ENCODE results near the gene AKT2. TPM values are rescaled to one million over a fixed set of nuclear protein-coding genes. Genes with fewer than 3 reads are reported as not detected.

Gene AKT2
- total RNA-seq, 1 experiment from 2014 or later, result 80.6 TPM

GRCh38 chr19:40302224-40303011, 17.3 kb upstream of the AKT2 start:
- TF ChIP-seq EZH2 (IDR thresholded peaks at IDR 0.05; ENCODE audit: low read length, unreplicated experiment) (no peak), EZH2phosphoT487 (IDR thresholded peaks at IDR 0.05; ENCODE audit: borderline replicate concordance, low read length) (no peak), CTCF (conservative IDR thresholded peaks at IDR 0.05; ENCODE audit: low read depth, low read length) (no peak)
- no peak overlapping the region for H3K27ac ChIP-seq (ENCODE audit: low read length)
- H2AFZ ChIP-seq (ENCODE audit: low read length), result no peak overlapping the region
- no peaks in the 10 kb centered on the region for H3K79me2 ChIP-seq (ENCODE audit: low read length)
- no peak overlapping the region for H3K4me2 ChIP-seq (ENCODE audit: low read length)
- H3K9me2 ChIP-seq (replicated peaks; ENCODE audit: low read length), result no peaks in the 10 kb centered on the region
- intact Hi-C loops (cut with micrococcal nuclease), result loop anchor here (5.0 kb wide), 1 partner anchor 220 kb away; no protein-coding TSS in a partner anchor
- H4K20me1 ChIP-seq (ENCODE audit: low read length), result no peaks in the 10 kb centered on the region
- CTCF ChIA-PET, result no interaction called here
- no TSS peak for BruUV-seq (replicated peaks)
- H3K4me1 ChIP-seq (ENCODE audit: insufficient read depth, low read length), result no peaks in the 10 kb centered on the region
- no peak overlapping the region for H3K9ac ChIP-seq (ENCODE audit: low read length)
- POLR2A ChIA-PET (ENCODE audit: unreplicated experiment), result no interaction called here
- no peaks in the 10 kb centered on the region for H3K36me3 ChIP-seq (ENCODE audit: low read depth, low read length)
- DNase-seq, result no peak
- no peaks in the 10 kb centered on the region for H3K9me3 ChIP-seq (ENCODE audit: low read length)
- no peaks in the 10 kb centered on the region for H3F3A ChIP-seq (ENCODE audit: low read length, unreplicated experiment)
- no peaks in the 10 kb centered on the region for H3K27me3 ChIP-seq (ENCODE audit: low read length)
- ATAC-seq, result no peak
- H3K4me3 ChIP-seq (ENCODE audit: low read length), result no peak overlapping the region

- no peaks in the 10 kb centered on the region for H3K4me1 ChIP-seq (ENCODE audit: insufficient read depth, low read length)
- no peak for TF ChIP-seq EZH2phosphoT487 (IDR thresholded peaks at IDR 0.05; ENCODE audit: borderline replicate concordance, low read length)
These were observed 15.5 kb upstream of the AKT2 start for GRCh38 chr19:40300668-40301067.

GRCh38 chr19:40298026-40298425, 12.9 kb upstream of the AKT2 start:
- ATAC-seq (no peak), DNase-seq (no peak)
- Histone ChIP-seq H3K27ac (ENCODE audit: low read length) (no peak overlapping the region), H2AFZ (ENCODE audit: low read length) (no peak overlapping the region), H3K36me3 (ENCODE audit: low read depth, low read length) (no peaks in the 10 kb centered on the region), H4K20me1 (ENCODE audit: low read length) (no peaks in the 10 kb centered on the region), H3K9ac (ENCODE audit: low read length) (no peak overlapping the region), H3K4me3 (ENCODE audit: low read length) (no peak overlapping the region), H3K4me2 (ENCODE audit: low read length) (no peak overlapping the region), H3K27me3 (ENCODE audit: low read length) (no peaks in the 10 kb centered on the region), H3K4me1 (ENCODE audit: insufficient read depth, low read length) (no peaks in the 10 kb centered on the region), H3K9me3 (ENCODE audit: low read length) (no peaks in the 10 kb centered on the region), H3K79me2 (ENCODE audit: low read length) (no peaks in the 10 kb centered on the region), H3F3A (ENCODE audit: low read length, unreplicated experiment) (no peaks in the 10 kb centered on the region), H3K9me2 (replicated peaks; ENCODE audit: low read length) (no peaks in the 10 kb centered on the region)
- TF ChIP-seq EZH2 (IDR thresholded peaks at IDR 0.05; ENCODE audit: low read length, unreplicated experiment) (no peak), EZH2phosphoT487 (IDR thresholded peaks at IDR 0.05; ENCODE audit: borderline replicate concordance, low read length) (no peak), CTCF (conservative IDR thresholded peaks at IDR 0.05; ENCODE audit: low read depth, low read length) (no peak)
- intact Hi-C loops (cut with micrococcal nuclease), result no loop called here
- no TSS peak for BruUV-seq (replicated peaks)
- CTCF ChIA-PET, result no interaction called here
- POLR2A ChIA-PET (ENCODE audit: unreplicated experiment), result no interaction called here

More at GRCh38 chr19:40300668-40301067, 15.5 kb upstream of the AKT2 start:
- intact Hi-C loops (cut with micrococcal nuclease), result loop anchor here (5.0 kb wide), 1 partner anchor 222 kb away; no protein-coding TSS in a partner anchor
- ChIA-PET POLR2A (ENCODE audit: unreplicated experiment) (no interaction called here), CTCF (no interaction called here)
- Histone ChIP-seq H3K9me2 (replicated peaks; ENCODE audit: low read length) (no peaks in the 10 kb centered on the region), H3K79me2 (ENCODE audit: low read length) (no peaks in the 10 kb centered on the region), H3K36me3 (ENCODE audit: low read depth, low read length) (no peaks in the 10 kb centered on the region), H3F3A (ENCODE audit: low read length, unreplicated experiment) (no peaks in the 10 kb centered on the region), H3K9ac (ENCODE audit: low read length) (no peak overlapping the region), H3K27ac (ENCODE audit: low read length) (no peak overlapping the region), H3K9me3 (ENCODE audit: low read length) (no peaks in the 10 kb centered on the region), H3K4me2 (ENCODE audit: low read length) (no peak overlapping the region), H3K4me3 (ENCODE audit: low read length) (no peak overlapping the region), H4K20me1 (ENCODE audit: low read length) (no peaks in the 10 kb centered on the region), H3K27me3 (ENCODE audit: low read length) (no peaks in the 10 kb centered on the region), H2AFZ (ENCODE audit: low read length) (no peak overlapping the region)
- ATAC-seq, result no peak
- no TSS peak for BruUV-seq (replicated peaks)
- no peak for DNase-seq
